ENCODE data around the gene STK32B. TPM values are rescaled to one million over a fixed set of nuclear protein-coding genes. Genes with fewer than 3 reads are reported as not detected.

STK32B gene
- total RNA-seq, 1 experiment from 2014 or later, result 11.6 TPM

DNA sequence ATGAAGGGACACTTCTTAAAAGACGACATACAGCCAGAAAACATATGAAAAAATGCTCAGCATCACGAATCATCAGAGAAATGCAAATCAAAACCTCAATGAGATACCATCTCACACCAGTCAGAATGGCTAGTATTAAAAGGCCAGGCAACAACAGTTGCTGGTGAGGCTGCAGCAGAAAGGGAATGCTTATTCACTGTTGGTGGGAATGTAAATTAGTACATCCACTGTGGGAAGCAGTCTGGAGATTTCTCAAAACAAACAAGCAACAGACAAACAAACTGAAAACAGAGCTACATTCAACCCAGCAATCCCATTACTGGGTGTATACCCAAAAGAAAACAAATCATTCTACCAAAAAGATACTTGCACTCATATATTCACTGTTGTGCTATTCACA, 459.2 kb downstream of the STK32B start:
- Histone ChIP-seq H3K4me3 (ENCODE audit: low read depth in 2 of 2, low read length in 2 of 2) (no peak overlapping the region), H3K36me3 (ENCODE audit: control insufficient read depth, insufficient read depth, low read length) (no peaks in the 10 kb centered on the region), H3K27me3 (ENCODE audit: control insufficient read depth, insufficient read depth, low read length) (no peaks in the 10 kb centered on the region), H3K4me1 (ENCODE audit: control insufficient read depth, insufficient read depth, low read length) (no peaks in the 10 kb centered on the region), H3K9me3 (ENCODE audit: control insufficient read depth, insufficient read depth, low read depth, low read length) (no peaks in the 10 kb centered on the region), H3K27ac (ENCODE audit: low read length) (no peak overlapping the region)
- TF ChIP-seq, protein P1, sequence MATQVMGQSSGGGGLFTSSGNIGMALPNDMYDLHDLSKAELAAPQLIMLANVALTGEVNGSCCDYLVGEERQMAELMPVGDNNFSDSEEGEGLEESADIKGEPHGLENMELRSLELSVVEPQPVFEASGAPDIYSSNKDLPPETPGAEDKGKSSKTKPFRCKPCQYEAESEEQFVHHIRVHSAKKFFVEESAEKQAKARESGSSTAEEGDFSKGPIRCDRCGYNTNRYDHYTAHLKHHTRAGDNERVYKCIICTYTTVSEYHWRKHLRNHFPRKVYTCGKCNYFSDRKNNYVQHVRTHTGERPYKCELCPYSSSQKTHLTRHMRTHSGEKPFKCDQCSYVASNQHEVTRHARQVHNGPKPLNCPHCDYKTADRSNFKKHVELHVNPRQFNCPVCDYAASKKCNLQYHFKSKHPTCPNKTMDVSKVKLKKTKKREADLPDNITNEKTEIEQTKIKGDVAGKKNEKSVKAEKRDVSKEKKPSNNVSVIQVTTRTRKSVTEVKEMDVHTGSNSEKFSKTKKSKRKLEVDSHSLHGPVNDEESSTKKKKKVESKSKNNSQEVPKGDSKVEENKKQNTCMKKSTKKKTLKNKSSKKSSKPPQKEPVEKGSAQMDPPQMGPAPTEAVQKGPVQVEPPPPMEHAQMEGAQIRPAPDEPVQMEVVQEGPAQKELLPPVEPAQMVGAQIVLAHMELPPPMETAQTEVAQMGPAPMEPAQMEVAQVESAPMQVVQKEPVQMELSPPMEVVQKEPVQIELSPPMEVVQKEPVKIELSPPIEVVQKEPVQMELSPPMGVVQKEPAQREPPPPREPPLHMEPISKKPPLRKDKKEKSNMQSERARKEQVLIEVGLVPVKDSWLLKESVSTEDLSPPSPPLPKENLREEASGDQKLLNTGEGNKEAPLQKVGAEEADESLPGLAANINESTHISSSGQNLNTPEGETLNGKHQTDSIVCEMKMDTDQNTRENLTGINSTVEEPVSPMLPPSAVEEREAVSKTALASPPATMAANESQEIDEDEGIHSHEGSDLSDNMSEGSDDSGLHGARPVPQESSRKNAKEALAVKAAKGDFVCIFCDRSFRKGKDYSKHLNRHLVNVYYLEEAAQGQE (IDR thresholded peaks at IDR 0.05; ENCODE audit: insufficient read depth in 1 of 2, low read depth in 2 of 2, low read length in 1 of 2), result no peak
- TF ChIP-seq TCF7L2 (IDR thresholded peaks at IDR 0.05; ENCODE audit: low read depth, low read length), result no peak
- TF ChIP-seq SIN3A (IDR thresholded peaks at IDR 0.05; ENCODE audit: borderline replicate concordance, insufficient read depth, low read depth, low read length), result no peak
- TF ChIP-seq, protein P2, sequence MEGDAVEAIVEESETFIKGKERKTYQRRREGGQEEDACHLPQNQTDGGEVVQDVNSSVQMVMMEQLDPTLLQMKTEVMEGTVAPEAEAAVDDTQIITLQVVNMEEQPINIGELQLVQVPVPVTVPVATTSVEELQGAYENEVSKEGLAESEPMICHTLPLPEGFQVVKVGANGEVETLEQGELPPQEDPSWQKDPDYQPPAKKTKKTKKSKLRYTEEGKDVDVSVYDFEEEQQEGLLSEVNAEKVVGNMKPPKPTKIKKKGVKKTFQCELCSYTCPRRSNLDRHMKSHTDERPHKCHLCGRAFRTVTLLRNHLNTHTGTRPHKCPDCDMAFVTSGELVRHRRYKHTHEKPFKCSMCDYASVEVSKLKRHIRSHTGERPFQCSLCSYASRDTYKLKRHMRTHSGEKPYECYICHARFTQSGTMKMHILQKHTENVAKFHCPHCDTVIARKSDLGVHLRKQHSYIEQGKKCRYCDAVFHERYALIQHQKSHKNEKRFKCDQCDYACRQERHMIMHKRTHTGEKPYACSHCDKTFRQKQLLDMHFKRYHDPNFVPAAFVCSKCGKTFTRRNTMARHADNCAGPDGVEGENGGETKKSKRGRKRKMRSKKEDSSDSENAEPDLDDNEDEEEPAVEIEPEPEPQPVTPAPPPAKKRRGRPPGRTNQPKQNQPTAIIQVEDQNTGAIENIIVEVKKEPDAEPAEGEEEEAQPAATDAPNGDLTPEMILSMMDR (IDR thresholded peaks at IDR 0.05), result no peak
- TF ChIP-seq POLR2AphosphoS5 (IDR thresholded peaks at IDR 0.05; ENCODE audit: low read depth, low read length), result no peak
- ChIA-PET CTCF (no interaction called here), POLR2A (no interaction called here)
- DNase-seq (ENCODE audit: low read depth, low spot score) (no peak), ATAC-seq (no peak)
- BruUV-seq (replicated peaks), result no TSS peak
- intact Hi-C loops (cut with micrococcal nuclease; ENCODE audit: unreplicated experiment) (no loop called here), in situ Hi-C loops (cut with HindIII; ENCODE audit: low pct_unique_long_range_greater_than_20kb, low sequenced_read_pairs) (no loop called here)

GRCh38 chr4:5511791-5512190, 460.5 kb downstream of the STK32B start:
- H3K9me3 ChIP-seq (ENCODE audit: control insufficient read depth, insufficient read depth, low read depth, low read length), result no peaks in the 10 kb centered on the region
- BruUV-seq (replicated peaks), result no TSS peak
- in situ Hi-C loops (cut with HindIII; ENCODE audit: low pct_unique_long_range_greater_than_20kb, low sequenced_read_pairs), result no loop called here

More at GRCh38 chr4:5511791-5512190, 460.5 kb downstream of the STK32B start:
- Histone ChIP-seq H3K4me1 (ENCODE audit: control insufficient read depth, insufficient read depth, low read length) (no peaks in the 10 kb centered on the region), H3K4me3 (ENCODE audit: low read depth in 2 of 2, low read length in 2 of 2) (no peak overlapping the region), H3K27ac (ENCODE audit: low read length) (no peak overlapping the region), H3K27me3 (ENCODE audit: control insufficient read depth, insufficient read depth, low read length) (no peaks in the 10 kb centered on the region), H3K36me3 (ENCODE audit: control insufficient read depth, insufficient read depth, low read length) (no peaks in the 10 kb centered on the region)
- ChIA-PET POLR2A (no interaction called here), CTCF (no interaction called here)
- DNase-seq (ENCODE audit: low read depth, low spot score), result no peak
- ATAC-seq, result no peak
- TF ChIP-seq, protein P1 (IDR thresholded peaks at IDR 0.05; ENCODE audit: insufficient read depth in 1 of 2, low read depth in 2 of 2, low read length in 1 of 2), result no peak
- no peak for TF ChIP-seq SIN3A (IDR thresholded peaks at IDR 0.05; ENCODE audit: borderline replicate concordance, insufficient read depth, low read depth, low read length)
- no peak for TF ChIP-seq TCF7L2 (IDR thresholded peaks at IDR 0.05; ENCODE audit: low read depth, low read length)
- no peak for TF ChIP-seq POLR2AphosphoS5 (IDR thresholded peaks at IDR 0.05; ENCODE audit: low read depth, low read length)
- TF ChIP-seq, protein P2 (IDR thresholded peaks at IDR 0.05), result no peak
- intact Hi-C loops (cut with micrococcal nuclease; ENCODE audit: unreplicated experiment), result no loop called here

All from Panc1 (cell line).